Measurements from ENCODE around the gene MDN1. TPM values are rescaled to one million over a fixed set of nuclear protein-coding genes. Genes with fewer than 3 reads are reported as not detected.
"Not testable (repeated sequence)": the region's sequence is repeated elsewhere in the genome, so short reads cannot be mapped to it uniquely, and the experiment has no call there.

Gene MDN1
- total RNA-seq, 1 experiment from 2014 or later: 117 TPM

- Histone ChIP-seq H2BK15ac (ENCODE audit: low read depth, low read length) (no peak overlapping the region), H2AFZ (ENCODE audit: low read length) (no peak overlapping the region), H3K4me2 (ENCODE audit: insufficient read depth, insufficient read length, low read length) (no peak overlapping the region), H4K5ac (ENCODE audit: insufficient read length, low read depth, low read length) (no peak overlapping the region), H2BK12ac (ENCODE audit: insufficient read length, low read depth, low read length) (no peak overlapping the region), H4K8ac (replicated peaks; ENCODE audit: insufficient read length, low read depth, low read length) (no peak overlapping the region), H2BK5ac (ENCODE audit: insufficient read length, low read length) (no peak overlapping the region), H3K79me1 (ENCODE audit: insufficient read depth, low read depth, low read length, poor library complexity, severe bottlenecking) (no peaks in the 10 kb centered on the region), H3K9ac (ENCODE audit: extremely low read depth, insufficient read length, low read length) (no peak overlapping the region), H3K27me3 (ENCODE audit: insufficient read depth, low read length) (no peaks in the 10 kb centered on the region), H3K4ac (ENCODE audit: low read depth, low read length) (no peak overlapping the region), H3K23me2 (ENCODE audit: insufficient read length, low read depth, low read length, poor library complexity, severe bottlenecking) (no peaks in the 10 kb centered on the region), H4K91ac (ENCODE audit: insufficient read length, low read depth, low read length) (no peak overlapping the region), H2BK120ac (ENCODE audit: low read depth, low read length, poor library complexity, severe bottlenecking) (no peak overlapping the region), H3K23ac (ENCODE audit: insufficient read length, low read depth, low read length) (no peak overlapping the region), H3K18ac (ENCODE audit: insufficient read length, low read depth, low read length) (no peak overlapping the region), H3K9me3 (ENCODE audit: control insufficient read depth, low read depth, low read length) (no peaks in the 10 kb centered on the region), H3K14ac (ENCODE audit: insufficient read depth, low read length) (no peak overlapping the region), H3K27ac (ENCODE audit: insufficient read length, low read depth, low read length) (no peak overlapping the region), H2AK5ac (ENCODE audit: insufficient read length, low read length) (no peak overlapping the region), H3K79me2 (ENCODE audit: insufficient read depth, low read length) (no peaks in the 10 kb centered on the region), H2BK20ac (ENCODE audit: low read depth, low read length, poor library complexity, severe bottlenecking) (no peak overlapping the region), H3K4me1 (ENCODE audit: insufficient read depth, low read length) (no peaks in the 10 kb centered on the region), H4K20me1 (ENCODE audit: control insufficient read depth, insufficient read depth, insufficient read length) (no peaks in the 10 kb centered on the region), H3K56ac (ENCODE audit: insufficient read length, low read depth, low read length) (no peak overlapping the region), H3T11ph (ENCODE audit: low read length) (no peak overlapping the region)
- Mint-ChIP-seq H3K9me3 (no peaks in the 10 kb centered on the region), H3K4me3 (no peak overlapping the region), H3K36me3 (ENCODE audit: insufficient read depth in 1 of 3, low read depth in 3 of 3) (peaks cover 29 to 85% (median 70%) of the 10 kb centered on the region in 3 experiments; a peak in 6 of 7 replicates), H3K27me3 (ENCODE audit: low read depth) (no peaks in the 10 kb centered on the region), H3K27ac (no peak overlapping the region), H3K4me1 (no peaks in the 10 kb centered on the region)
- no CpG with 5 or more reads among the region's 1 CpG for WGBS (ENCODE audit: extremely low coverage, insufficient read length, low lambda C conversion rate)
- no peak for DNase-seq
- TF ChIP-seq CTCF (conservative IDR thresholded peaks at IDR 0.05): no peak
These were observed 33.5 kb upstream of the MDN1 start for GRCh38 chr6:89853068-89853467.

GRCh38 chr6:89847513-89847912 is 27.9 kb upstream of the MDN1 start:
- H4K8ac ChIP-seq (replicated peaks; ENCODE audit: insufficient read length, low read depth, low read length); H2BK5ac ChIP-seq (ENCODE audit: insufficient read length, low read length); H4K20me1 ChIP-seq (ENCODE audit: control insufficient read depth, insufficient read depth, insufficient read length); H3K27ac Mint-ChIP-seq; H3K9ac ChIP-seq (ENCODE audit: extremely low read depth, insufficient read length, low read length); H2BK12ac ChIP-seq (ENCODE audit: insufficient read length, low read depth, low read length); H2AFZ ChIP-seq (ENCODE audit: low read length); H3T11ph ChIP-seq (ENCODE audit: low read length); H3K56ac ChIP-seq (ENCODE audit: insufficient read length, low read depth, low read length); H2BK120ac ChIP-seq (ENCODE audit: low read depth, low read length, poor library complexity, severe bottlenecking); H2BK15ac ChIP-seq (ENCODE audit: low read depth, low read length); H3K4me2 ChIP-seq (ENCODE audit: insufficient read depth, insufficient read length, low read length); H3K14ac ChIP-seq (ENCODE audit: insufficient read depth, low read length); H3K23ac ChIP-seq (ENCODE audit: insufficient read length, low read depth, low read length); H3K4ac ChIP-seq (ENCODE audit: low read depth, low read length); H3K27me3 ChIP-seq (ENCODE audit: insufficient read depth, low read length); H2AK5ac ChIP-seq (ENCODE audit: insufficient read length, low read length); H3K23me2 ChIP-seq (ENCODE audit: insufficient read length, low read depth, low read length, poor library complexity, severe bottlenecking); H3K9me3 Mint-ChIP-seq; H3K4me3 Mint-ChIP-seq; H3K79me1 ChIP-seq (ENCODE audit: insufficient read depth, low read depth, low read length, poor library complexity, severe bottlenecking); H4K91ac ChIP-seq (ENCODE audit: insufficient read length, low read depth, low read length); DNase-seq; H3K79me2 ChIP-seq (ENCODE audit: insufficient read depth, low read length); H2BK20ac ChIP-seq (ENCODE audit: low read depth, low read length, poor library complexity, severe bottlenecking); H3K4me1 ChIP-seq (ENCODE audit: insufficient read depth, low read length); H3K27me3 Mint-ChIP-seq (ENCODE audit: low read depth); H4K5ac ChIP-seq (ENCODE audit: insufficient read length, low read depth, low read length); H3K4me1 Mint-ChIP-seq; H3K9me3 ChIP-seq (ENCODE audit: control insufficient read depth, low read depth, low read length); H3K18ac ChIP-seq (ENCODE audit: insufficient read length, low read depth, low read length); H3K27ac ChIP-seq (ENCODE audit: insufficient read length, low read depth, low read length): not testable (repeated sequence)
- WGBS (ENCODE audit: extremely low coverage, insufficient read length, low lambda C conversion rate): no CpG with 5 or more reads among the region's 5 CpGs
- H3K36me3 Mint-ChIP-seq (ENCODE audit: insufficient read depth in 1 of 3, low read depth in 3 of 3): peaks cover 13 to 54% (median 38%) of the 10 kb centered on the region in 3 experiments; a peak in 6 of 7 replicates
